ENCODE data around the gene SYK.

Gene SYK

GRCh38 chr9:90909225-90909624 lies 107.6 kb downstream of the SYK start:
- Histone ChIP-seq H3K9me3 (ENCODE audit: insufficient read depth, low read length, severe bottlenecking) (no peaks in the 10 kb centered on the region), H3K79me2 (ENCODE audit: insufficient read depth, low read length) (no peaks in the 10 kb centered on the region), H3K4me2 (ENCODE audit: insufficient read depth, low read length) (no peak overlapping the region), H3K36me3 (ENCODE audit: insufficient read depth, low read length) (no peaks in the 10 kb centered on the region), H2AFZ (ENCODE audit: low read depth, low read length) (no peak overlapping the region), H4K20me1 (ENCODE audit: insufficient read depth, low read length) (no peaks in the 10 kb centered on the region), H3K9ac (ENCODE audit: low read depth, low read length) (no peak overlapping the region), H3K4me1 (ENCODE audit: insufficient read depth, low read length) (no peaks in the 10 kb centered on the region), H3K4me3 (ENCODE audit: low read depth in 1 of 2, low read length in 2 of 2) (no peak overlapping the region), H3K27me3 (ENCODE audit: insufficient read depth, low read length, poor library complexity) (no peaks in the 10 kb centered on the region), H3K27ac (ENCODE audit: low read length) (no peak overlapping the region)
- no peak for DNase-seq
- TF ChIP-seq CTCF (IDR thresholded peaks at IDR 0.05; ENCODE audit: borderline replicate concordance, extremely low read depth, low read length, poor library complexity, severe bottlenecking) (no peak), EZH2 (IDR thresholded peaks at IDR 0.05; ENCODE audit: borderline replicate concordance, low read depth, low read length, severe bottlenecking) (no peak)
- no peak for ATAC-seq (ENCODE audit: insufficient read depth, low read depth)

- no peak for TF ChIP-seq EZH2 (IDR thresholded peaks at IDR 0.05; ENCODE audit: borderline replicate concordance, low read depth, low read length, severe bottlenecking)
- TF ChIP-seq CTCF (IDR thresholded peaks at IDR 0.05; ENCODE audit: borderline replicate concordance, extremely low read depth, low read length, poor library complexity, severe bottlenecking): no peak
- Histone ChIP-seq H3K9ac (ENCODE audit: low read depth, low read length) (no peak overlapping the region), H3K4me3 (ENCODE audit: low read depth in 1 of 2, low read length in 2 of 2) (no peak overlapping the region), H3K4me1 (ENCODE audit: insufficient read depth, low read length) (no peaks in the 10 kb centered on the region), H3K27ac (ENCODE audit: low read length) (no peak overlapping the region), H3K4me2 (ENCODE audit: insufficient read depth, low read length) (no peak overlapping the region), H3K79me2 (ENCODE audit: insufficient read depth, low read length) (no peaks in the 10 kb centered on the region), H4K20me1 (ENCODE audit: insufficient read depth, low read length) (no peaks in the 10 kb centered on the region), H3K9me3 (ENCODE audit: insufficient read depth, low read length, severe bottlenecking) (no peaks in the 10 kb centered on the region), H2AFZ (ENCODE audit: low read depth, low read length) (no peak overlapping the region), H3K36me3 (ENCODE audit: insufficient read depth, low read length) (no peaks in the 10 kb centered on the region), H3K27me3 (ENCODE audit: insufficient read depth, low read length, poor library complexity) (no peaks in the 10 kb centered on the region)
- DNase-seq (no peak), ATAC-seq (ENCODE audit: insufficient read depth, low read depth) (no peak)
Measured at GRCh38 chr9:90909747-90910283, 108.2 kb downstream of the SYK start.

DNA sequence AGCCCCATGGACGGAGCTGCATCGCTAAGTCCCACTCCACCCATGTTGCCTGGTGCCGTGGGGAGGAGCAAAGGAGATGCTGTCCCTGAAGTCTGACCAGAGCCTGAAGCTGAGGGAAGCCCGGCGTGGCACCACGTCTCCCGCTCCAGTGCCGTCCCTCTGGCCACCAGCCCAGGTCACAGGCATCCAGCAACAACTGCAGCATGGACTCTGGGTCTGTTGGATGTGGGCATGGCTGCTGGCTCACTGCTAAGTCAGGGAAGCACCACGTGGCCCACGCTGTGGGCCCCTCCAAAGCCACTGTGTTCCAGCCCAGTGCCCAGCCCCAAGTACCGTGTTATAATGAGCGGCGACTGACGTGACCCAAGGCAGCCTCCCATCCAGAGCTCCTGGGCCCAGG lies 112.6 kb downstream of the SYK start:
- ATAC-seq (ENCODE audit: insufficient read depth, low read depth) (no peak), DNase-seq (no peak)
- Histone ChIP-seq H3K4me1 (ENCODE audit: insufficient read depth, low read length) (no peaks in the 10 kb centered on the region), H3K4me3 (ENCODE audit: low read depth in 1 of 2, low read length in 2 of 2) (no peak overlapping the region), H3K4me2 (ENCODE audit: insufficient read depth, low read length) (no peak overlapping the region), H3K27me3 (ENCODE audit: insufficient read depth, low read length, poor library complexity) (no peaks in the 10 kb centered on the region), H3K36me3 (ENCODE audit: insufficient read depth, low read length) (no peaks in the 10 kb centered on the region), H3K79me2 (ENCODE audit: insufficient read depth, low read length) (no peaks in the 10 kb centered on the region), H3K9me3 (ENCODE audit: insufficient read depth, low read length, severe bottlenecking) (no peaks in the 10 kb centered on the region), H4K20me1 (ENCODE audit: insufficient read depth, low read length) (no peaks in the 10 kb centered on the region), H3K27ac (ENCODE audit: low read length) (no peak overlapping the region), H3K9ac (ENCODE audit: low read depth, low read length) (no peak overlapping the region), H2AFZ (ENCODE audit: low read depth, low read length) (no peak overlapping the region)
- TF ChIP-seq EZH2 (IDR thresholded peaks at IDR 0.05; ENCODE audit: borderline replicate concordance, low read depth, low read length, severe bottlenecking) (no peak), CTCF (IDR thresholded peaks at IDR 0.05; ENCODE audit: borderline replicate concordance, extremely low read depth, low read length, poor library complexity, severe bottlenecking) (no peak)

Measured in DND-41 (cell line).